ENCODE measurements around the gene GPC5.

DNA sequence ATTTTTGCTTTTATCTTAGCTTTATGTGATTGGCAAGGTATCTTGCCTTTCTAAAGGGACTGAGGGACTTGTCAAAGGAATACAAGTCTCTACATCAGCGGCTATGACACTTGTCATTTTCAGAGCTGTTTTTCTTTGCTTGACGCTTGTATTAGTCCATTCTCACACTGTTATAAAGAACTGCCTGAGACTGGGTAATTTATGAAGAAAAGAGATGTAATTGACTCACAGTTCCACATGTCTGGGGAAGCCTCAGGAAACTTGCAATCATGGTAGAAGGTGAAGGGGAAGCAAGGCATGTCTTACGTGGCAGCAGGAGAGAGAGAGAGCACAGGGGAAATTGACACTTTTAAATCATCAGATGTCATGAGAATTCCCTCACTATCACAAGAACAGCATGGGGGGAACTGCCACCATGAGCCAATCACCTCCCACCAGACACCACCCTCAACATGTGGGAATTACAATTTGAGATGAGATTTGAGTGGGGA is 128.2 kb downstream of the GPC5 start:
- TF ChIP-seq CTCF (IDR thresholded peaks at IDR 0.05) (no peak), TCF7L2 (IDR thresholded peaks at IDR 0.05; ENCODE audit: low read depth, low read length) (no peak), POLR2AphosphoS5 (IDR thresholded peaks at IDR 0.05; ENCODE audit: low read depth, low read length) (no peak)
